Cerebellar cortex (tissue), 1 donor: ENCODE results near the gene ZBTB5.
A peak's percentile ranks its signal among the peaks of the same experiment; 100 is the strongest.
"Not testable (repeated sequence)": the region's sequence is repeated elsewhere in the genome, so short reads cannot be mapped to it uniquely, and the experiment has no call there.

ENCODE experiments used
- DNase-seq: peaks from one replicate; pipeline ENCODE4 v3.0.0-alpha.2; 2015; ENCODE audit warnings: low spot score

ZBTB5 gene

DNA sequence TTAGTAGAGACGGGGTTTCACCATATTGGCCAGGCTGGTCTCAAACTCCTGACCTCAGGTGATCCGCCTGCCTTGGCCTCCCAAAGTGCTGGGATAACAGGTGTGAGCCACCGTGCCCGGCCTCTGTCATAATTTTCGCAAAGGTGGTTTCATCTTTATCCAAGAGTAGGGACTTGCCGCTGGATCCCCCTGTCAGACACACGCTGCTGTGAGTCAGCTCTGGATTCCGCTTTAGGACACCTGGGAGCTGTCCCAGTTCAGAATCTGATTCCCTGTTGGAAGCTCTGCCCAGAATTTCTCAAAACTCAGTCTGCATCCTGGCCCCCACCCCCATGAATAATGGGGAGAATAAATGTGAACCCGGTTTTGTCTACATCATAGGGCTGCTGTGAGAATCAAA, 60.7 kb downstream of the ZBTB5 start:
- DNase-seq: no peak

DNA sequence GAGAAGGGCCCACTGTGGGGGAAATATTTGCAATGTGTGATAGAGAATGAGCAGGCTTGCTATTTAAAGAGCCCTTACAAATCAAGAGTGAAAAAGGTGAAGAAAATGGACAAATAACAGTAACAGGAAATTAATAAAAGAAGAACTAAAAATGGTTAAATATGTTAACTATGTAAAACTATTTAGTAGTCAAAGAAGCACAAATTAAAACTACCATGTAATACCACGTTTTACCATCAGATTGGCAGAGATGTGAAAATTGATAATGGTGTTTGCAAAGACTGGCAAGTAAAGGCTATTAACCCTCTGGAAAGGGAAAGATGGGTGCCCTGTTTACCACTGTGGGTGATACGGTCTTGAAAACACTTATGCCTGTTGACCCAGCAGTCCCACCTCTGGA, 65.9 kb downstream of the ZBTB5 start:
- no peak for DNase-seq

DNA sequence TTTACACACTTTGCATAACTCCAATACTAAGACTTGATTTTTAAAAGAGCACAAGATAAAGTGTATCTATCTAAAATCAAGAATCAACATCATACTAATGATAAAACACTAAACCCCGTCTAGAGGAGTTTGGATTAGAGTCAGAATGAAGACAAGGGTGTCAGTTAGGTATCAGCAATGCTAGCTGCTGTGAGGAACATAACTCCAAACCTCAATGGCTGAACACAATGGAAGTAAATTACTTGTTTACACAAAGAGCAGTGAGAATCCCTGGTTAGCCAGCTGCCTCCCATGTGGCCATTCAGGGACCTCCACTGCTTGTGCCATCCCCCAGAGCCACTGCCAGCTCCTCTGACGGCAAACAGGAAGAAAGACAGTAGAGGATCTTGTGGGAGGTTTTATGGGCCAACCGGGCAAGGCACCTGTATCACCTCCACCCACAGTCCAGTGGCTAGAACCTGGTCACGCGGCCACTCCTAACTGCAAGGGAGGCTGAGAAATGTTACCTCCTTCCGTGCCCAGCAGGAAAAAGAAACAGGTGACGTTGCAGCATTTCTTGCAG, 66.7 kb downstream of the ZBTB5 start:
- no peak for DNase-seq

DNA sequence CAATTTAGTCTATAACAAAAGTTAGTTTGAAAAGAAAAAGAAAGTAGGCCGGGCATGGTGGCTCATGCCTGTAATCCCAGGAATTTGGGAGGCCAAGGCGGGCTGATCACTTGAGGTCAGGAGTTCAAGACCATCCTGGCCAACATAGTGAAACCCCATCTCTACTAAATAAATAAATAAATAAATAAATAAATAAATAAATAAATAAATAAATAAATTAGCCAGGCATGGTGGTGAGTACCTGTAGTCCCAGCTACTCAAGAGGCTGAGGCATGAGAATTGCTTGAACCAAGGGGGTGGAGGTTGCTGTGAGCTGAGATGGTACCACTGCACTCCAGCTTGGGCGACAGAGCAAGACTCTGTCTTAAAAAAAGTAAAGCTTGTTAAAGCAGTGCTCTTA, 67.3 kb downstream of the ZBTB5 start:
- not testable (repeated sequence) for DNase-seq

DNA sequence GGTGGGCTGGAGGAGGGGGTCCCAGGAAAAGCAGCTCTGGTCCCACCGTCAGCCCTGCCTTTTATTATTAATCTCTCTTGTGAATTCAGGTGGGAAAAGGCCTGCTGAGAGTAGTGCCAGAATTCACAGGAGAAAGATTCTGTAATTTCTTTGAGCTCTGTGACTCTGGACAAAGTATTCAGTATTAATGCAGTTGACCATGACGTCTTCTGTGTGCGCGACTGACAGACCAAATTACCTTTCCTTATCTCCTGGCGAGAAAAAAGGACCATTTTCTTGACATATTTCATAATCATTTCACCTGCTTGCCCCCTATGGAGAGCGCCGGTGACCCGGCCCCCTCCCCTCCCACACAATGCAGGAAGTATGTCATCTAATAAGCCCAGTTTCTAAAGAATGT, 69.6 kb downstream of the ZBTB5 start:
- no peak for DNase-seq

DNA sequence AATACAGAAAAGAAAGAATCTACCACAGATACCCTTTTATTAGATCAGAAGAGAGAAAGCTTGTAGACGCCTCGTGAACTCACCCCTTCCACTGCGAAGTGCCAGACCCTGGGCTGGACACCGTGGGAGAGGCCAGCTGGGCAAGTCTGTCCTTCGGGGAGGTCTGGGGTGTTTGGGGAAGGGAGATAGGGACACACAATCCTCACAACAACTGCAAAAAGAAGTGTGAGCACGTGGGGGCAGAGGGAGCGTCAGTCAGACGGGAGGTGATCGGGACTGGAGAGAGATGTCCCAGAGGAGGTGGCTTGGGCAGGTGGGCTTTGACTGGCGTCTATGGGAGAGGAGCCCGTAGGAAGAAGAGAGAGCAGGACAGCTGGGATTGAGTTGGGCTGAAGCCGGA, 70.0 kb downstream of the ZBTB5 start:
- no peak for DNase-seq

DNA sequence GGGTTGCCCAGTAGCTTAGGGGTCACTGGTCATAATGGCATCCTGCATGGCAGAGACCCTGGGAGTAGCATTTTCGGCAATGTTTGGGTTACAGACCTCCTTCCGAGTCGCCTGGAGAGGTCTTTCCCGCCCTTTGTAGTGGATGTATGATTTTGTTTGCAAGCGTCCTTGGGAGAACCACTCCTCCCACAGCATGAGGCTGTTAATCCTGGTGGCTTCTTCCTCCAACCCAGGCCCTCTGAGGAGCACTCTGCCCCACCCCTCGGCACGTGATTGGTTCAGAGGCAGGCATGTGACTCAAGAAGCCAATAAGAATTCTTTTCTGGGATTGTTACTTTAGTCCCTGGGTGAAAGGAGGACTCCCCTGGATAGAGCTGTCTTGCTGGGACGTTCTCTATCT, 73.0 kb downstream of the ZBTB5 start:
- DNase-seq: no peak

DNA sequence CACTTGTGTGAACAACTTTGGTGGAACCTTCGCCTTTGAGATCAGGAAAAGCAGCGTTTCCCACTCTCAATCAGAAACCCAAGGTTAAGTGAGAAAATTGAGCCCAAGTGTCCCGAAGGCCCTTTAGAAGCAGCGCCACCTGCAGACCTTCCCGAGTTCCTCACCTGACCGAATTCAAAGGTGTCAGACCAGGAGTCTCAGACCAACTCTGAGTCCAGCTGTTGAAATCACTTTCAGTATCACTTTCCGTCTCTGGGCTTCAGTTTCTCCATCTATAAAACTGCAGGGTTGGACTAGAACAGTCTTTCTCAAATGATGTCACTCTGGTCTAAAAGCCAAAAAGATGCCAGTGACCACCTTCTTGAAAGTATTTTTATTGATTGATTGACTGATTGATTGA, 74.5 kb downstream of the ZBTB5 start:
- DNase-seq: peak; percentile 30
